ENCODE data around the gene APH1B.
A peak's percentile ranks its signal among the peaks of the same experiment; 100 is the strongest.

The APH1B gene

DNA sequence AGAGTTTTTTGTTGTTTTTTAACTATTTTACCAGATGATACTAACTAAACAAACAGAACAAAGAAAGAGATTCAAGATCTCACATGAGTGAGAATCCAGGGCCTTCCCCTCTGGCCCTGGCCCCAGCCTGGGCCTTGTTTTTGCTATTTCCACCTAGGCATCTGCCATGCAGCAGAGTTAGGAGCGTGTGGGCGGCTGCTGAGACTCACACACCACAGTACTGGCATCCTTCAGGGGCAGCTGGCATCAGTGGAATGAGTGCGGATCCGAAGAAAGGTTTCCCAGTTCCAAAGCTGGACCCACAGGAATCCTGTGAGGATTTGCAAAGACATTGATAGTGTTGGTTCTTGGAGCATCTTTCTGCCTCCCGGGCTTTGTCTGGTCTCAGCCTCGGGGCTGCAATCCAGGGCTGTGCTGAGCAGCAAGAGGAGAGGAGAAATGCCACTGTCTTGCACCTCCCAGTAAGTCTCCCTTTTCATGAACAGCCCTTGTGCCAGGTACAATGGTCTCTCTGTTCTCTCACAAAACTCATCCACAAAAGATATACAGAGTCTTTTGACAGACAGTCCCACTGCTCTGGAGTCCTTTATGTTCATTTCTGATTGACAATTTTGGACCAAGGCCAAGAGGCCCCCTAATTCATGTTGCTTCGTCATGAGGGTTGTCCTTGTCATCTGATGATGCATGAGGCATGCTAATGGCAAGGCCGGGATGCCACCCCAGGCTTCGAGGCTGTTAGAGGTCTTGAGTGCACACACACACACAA is 46.6 kb downstream of the APH1B start:
- H3K36me3 ChIP-seq (ENCODE audit: control insufficient read depth in 2 of 2, insufficient read depth in 1 of 2, low read length in 2 of 2): no peaks in the 10 kb centered on the region
- H3K4me3 ChIP-seq (ENCODE audit: low read depth, low read length): no peak overlapping the region
- no peaks in the 10 kb centered on the region for H3K9me3 ChIP-seq (ENCODE audit: control insufficient read depth, insufficient read depth, low read depth, low read length)
- ChIA-PET POLR2A (no interaction called here), CTCF (no interaction called here)
- TF ChIP-seq ZFHX2 (tag by site-specific recombination; conservative IDR thresholded peaks at IDR 0.05) (peak; percentile 37), KLF8 (tag by site-specific recombination; IDR thresholded peaks at IDR 0.05) (no peak), ZBTB6 (tag by site-specific recombination; IDR thresholded peaks at IDR 0.05) (no peak), ZNF335 (tag by site-specific recombination; conservative IDR thresholded peaks at IDR 0.05) (no peak), ZNF175 (tag by site-specific recombination; IDR thresholded peaks at IDR 0.05) (no peak)
- TF ChIP-seq, protein P1, sequence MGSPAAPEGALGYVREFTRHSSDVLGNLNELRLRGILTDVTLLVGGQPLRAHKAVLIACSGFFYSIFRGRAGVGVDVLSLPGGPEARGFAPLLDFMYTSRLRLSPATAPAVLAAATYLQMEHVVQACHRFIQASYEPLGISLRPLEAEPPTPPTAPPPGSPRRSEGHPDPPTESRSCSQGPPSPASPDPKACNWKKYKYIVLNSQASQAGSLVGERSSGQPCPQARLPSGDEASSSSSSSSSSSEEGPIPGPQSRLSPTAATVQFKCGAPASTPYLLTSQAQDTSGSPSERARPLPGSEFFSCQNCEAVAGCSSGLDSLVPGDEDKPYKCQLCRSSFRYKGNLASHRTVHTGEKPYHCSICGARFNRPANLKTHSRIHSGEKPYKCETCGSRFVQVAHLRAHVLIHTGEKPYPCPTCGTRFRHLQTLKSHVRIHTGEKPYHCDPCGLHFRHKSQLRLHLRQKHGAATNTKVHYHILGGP (tag by site-specific recombination; IDR thresholded peaks at IDR 0.05): no peak
- TF ChIP-seq, protein P2, sequence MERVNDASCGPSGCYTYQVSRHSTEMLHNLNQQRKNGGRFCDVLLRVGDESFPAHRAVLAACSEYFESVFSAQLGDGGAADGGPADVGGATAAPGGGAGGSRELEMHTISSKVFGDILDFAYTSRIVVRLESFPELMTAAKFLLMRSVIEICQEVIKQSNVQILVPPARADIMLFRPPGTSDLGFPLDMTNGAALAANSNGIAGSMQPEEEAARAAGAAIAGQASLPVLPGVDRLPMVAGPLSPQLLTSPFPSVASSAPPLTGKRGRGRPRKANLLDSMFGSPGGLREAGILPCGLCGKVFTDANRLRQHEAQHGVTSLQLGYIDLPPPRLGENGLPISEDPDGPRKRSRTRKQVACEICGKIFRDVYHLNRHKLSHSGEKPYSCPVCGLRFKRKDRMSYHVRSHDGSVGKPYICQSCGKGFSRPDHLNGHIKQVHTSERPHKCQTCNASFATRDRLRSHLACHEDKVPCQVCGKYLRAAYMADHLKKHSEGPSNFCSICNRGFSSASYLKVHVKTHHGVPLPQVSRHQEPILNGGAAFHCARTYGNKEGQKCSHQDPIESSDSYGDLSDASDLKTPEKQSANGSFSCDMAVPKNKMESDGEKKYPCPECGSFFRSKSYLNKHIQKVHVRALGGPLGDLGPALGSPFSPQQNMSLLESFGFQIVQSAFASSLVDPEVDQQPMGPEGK (tag by site-specific recombination; IDR thresholded peaks at IDR 0.05): no peak
- H3K27ac ChIP-seq (ENCODE audit: extremely low read depth, low read depth, low read length): no peak overlapping the region
- no peaks in the 10 kb centered on the region for H3K4me1 ChIP-seq (ENCODE audit: control insufficient read depth, insufficient read depth, low read length)

DNA sequence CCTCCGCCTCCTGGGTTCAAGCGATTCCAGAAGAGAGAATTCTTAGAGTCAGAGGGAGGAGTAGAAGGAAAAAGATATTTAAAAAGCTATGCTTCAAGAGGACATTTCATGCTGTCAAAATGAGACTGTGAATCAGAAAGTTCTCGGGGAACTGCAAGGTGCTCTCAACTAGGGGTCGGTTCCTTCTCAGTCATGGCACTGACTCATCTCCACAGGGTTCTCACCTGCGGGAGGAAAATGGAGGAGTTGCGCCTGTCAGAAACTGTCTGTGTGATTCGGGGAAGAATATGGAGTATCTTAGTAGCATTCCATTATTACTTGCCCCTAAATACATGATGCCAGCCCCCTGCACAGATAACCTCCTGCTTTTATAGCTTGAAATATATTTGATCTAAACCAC is 47.4 kb downstream of the APH1B start:
- Histone ChIP-seq H3K4me3 (ENCODE audit: low read depth, low read length) (no peak overlapping the region), H3K4me1 (ENCODE audit: control insufficient read depth, insufficient read depth, low read length) (no peaks in the 10 kb centered on the region), H3K9me3 (ENCODE audit: control insufficient read depth, insufficient read depth, low read depth, low read length) (no peaks in the 10 kb centered on the region), H3K27ac (ENCODE audit: extremely low read depth, low read depth, low read length) (no peak overlapping the region), H3K36me3 (ENCODE audit: control insufficient read depth in 2 of 2, insufficient read depth in 1 of 2, low read length in 2 of 2) (no peaks in the 10 kb centered on the region)
- POLR2A ChIA-PET: no interaction called here
- TF ChIP-seq ZNF426 (tag by site-specific recombination; IDR thresholded peaks at IDR 0.05): no peak
- no peak for TF ChIP-seq ZBTB44 (tag by site-specific recombination; IDR thresholded peaks at IDR 0.05)
- no peak for TF ChIP-seq AEBP2 (tag by site-specific recombination; IDR thresholded peaks at IDR 0.05; ENCODE audit: borderline replicate concordance)
- no peak for TF ChIP-seq ZNF175 (tag by site-specific recombination; IDR thresholded peaks at IDR 0.05)
- CTCF ChIA-PET: no interaction called here

DNA sequence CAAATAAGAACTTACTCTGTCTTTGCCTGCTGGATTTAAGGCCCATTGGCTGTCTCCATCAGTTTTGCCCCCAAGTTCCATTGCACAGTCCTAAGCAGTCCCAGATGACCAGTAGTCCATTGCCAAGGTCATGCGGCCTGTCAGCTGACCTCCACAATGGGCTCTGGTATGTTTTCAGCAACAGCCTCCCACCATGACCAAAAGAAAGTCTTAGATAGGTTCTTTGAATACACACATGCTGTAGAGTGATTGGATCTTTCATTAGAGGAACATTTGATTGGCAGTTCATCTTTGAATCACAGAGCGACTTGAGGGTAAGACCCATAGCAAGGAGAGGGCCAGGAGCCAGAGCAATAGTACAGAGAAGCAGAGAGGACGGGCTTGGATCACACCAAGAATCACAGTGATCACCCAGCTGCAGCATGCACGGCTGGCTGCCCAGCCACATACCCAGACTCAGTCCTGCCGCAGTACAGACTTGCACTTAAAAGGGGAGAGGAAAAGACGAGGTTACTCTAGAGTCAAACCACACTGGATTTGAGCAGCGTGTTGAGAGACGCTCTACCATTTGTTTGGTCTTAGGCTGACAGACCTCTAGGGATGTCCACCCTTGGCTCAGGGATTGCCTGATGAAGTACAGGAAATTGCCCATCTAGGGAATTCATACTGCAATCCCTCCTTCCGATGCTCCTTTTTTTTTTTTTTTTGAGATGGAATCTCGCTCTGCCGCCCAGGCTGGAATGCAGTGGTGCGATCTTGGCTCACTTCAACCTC is 50.4 kb downstream of the APH1B start:
- ChIA-PET CTCF (interaction anchor here (0.6 kb wide), 1 partner anchor 24 kb away, joined by 3 read pairs; no protein-coding TSS in a partner anchor), POLR2A (interaction anchor here (0.6 to 0.7 kb wide), 2 partner anchors 95 to 975 kb away, joined by 3 to 4 read pairs; no protein-coding TSS in a partner anchor)
- no peaks in the 10 kb centered on the region for H3K36me3 ChIP-seq (ENCODE audit: control insufficient read depth in 2 of 2, insufficient read depth in 1 of 2, low read length in 2 of 2)
- TF ChIP-seq HOXC10 (CRISPR knock-in tag; IDR thresholded peaks at IDR 0.05) (no peak), ZNF211 (tag by site-specific recombination; IDR thresholded peaks at IDR 0.05; ENCODE audit: low read depth) (no peak), ZNF76 (tag by site-specific recombination; IDR thresholded peaks at IDR 0.05; ENCODE audit: borderline replicate concordance, low read depth) (no peak), ZNF274 (IDR thresholded peaks at IDR 0.05; ENCODE audit: low read length) (no peak), ZNF274 (tag by site-specific recombination; IDR thresholded peaks at IDR 0.05; ENCODE audit: borderline replicate concordance) (no peak), ZNF37A (tag by site-specific recombination; IDR thresholded peaks at IDR 0.05) (no peak), MEIS1 (CRISPR knock-in tag; IDR thresholded peaks at IDR 0.05; ENCODE audit: borderline replicate concordance) (no peak), ZIC2 (tag by site-specific recombination; IDR thresholded peaks at IDR 0.05) (no peak), ZNF785 (tag by site-specific recombination; IDR thresholded peaks at IDR 0.05) (no peak), ZNF174 (tag by site-specific recombination; IDR thresholded peaks at IDR 0.05) (no peak)

More for the DNA sequence above, 50.4 kb downstream of the APH1B start:
- H3K27ac ChIP-seq (ENCODE audit: extremely low read depth, low read depth, low read length): no peak overlapping the region
- H3K4me1 ChIP-seq (ENCODE audit: control insufficient read depth, insufficient read depth, low read length): no peaks in the 10 kb centered on the region
- no peak overlapping the region for H3K4me3 ChIP-seq (ENCODE audit: low read depth, low read length)
- no peaks in the 10 kb centered on the region for H3K9me3 ChIP-seq (ENCODE audit: control insufficient read depth, insufficient read depth, low read depth, low read length)
